CD14-positive monocyte (primary cell): ENCODE results near the gene VPS52. TPM values are rescaled to one million over a fixed set of nuclear protein-coding genes. Genes with fewer than 3 reads are reported as not detected.

Experiments used
- DNase-seq, 3 donors: peaks; one replicate each; pipeline ENCODE4 v3.0.0-alpha.2; 2011 to 2022
- H2AFZ ChIP-seq: 2 replicates; pipeline ENCODE4 v1.6.0; 2012; ENCODE audit warnings: mild to moderate bottlenecking, low read depth, low read length, inconsistent platforms; ENCODE audit not compliant: insufficient read depth, poor library complexity, severe bottlenecking
- H3K27ac ChIP-seq, 2 donors: 1 replicate in 1 of 2; 2 replicates in 1 of 2; pipeline ENCODE4 v1.5.1; 2012 to 2013; ENCODE audit warnings: low read length in 2 of 2, control low read depth in 1 of 2, inconsistent platforms in 1 of 2, low read depth in 1 of 2, mild to moderate bottlenecking in 1 of 2
- H3K27me3 ChIP-seq, 2 donors: one replicate each; pipeline versions ENCODE4 v1.6.0 to v1.6.1; 2011 to 2013; ENCODE audit warnings: low read length in 2 of 2; ENCODE audit not compliant: control insufficient read depth in 2 of 2, insufficient read depth in 2 of 2
- H3K36me3 ChIP-seq, 2 donors: replicated peaks in 1 of 2; 1 replicate in 1 of 2; 2 replicates in 1 of 2; pipeline versions ENCODE4 v1.5.1 to v1.6.1; 2012 to 2013; ENCODE audit warnings: low read length in 2 of 2, control low read depth in 1 of 2, inconsistent platforms in 1 of 2, mild to moderate bottlenecking in 1 of 2; ENCODE audit not compliant: insufficient read depth in 2 of 2, control insufficient read depth in 1 of 2
- H3K4me1 ChIP-seq, 2 donors: 1 replicate in 1 of 2; 2 replicates in 1 of 2; pipeline versions ENCODE4 v1.5.1 to v1.6.1; 2012 to 2013; ENCODE audit warnings: low read length in 2 of 2, control low read depth in 1 of 2, inconsistent platforms in 1 of 2, mild to moderate bottlenecking in 1 of 2, moderate library complexity in 1 of 2; ENCODE audit not compliant: insufficient read depth in 2 of 2, control insufficient read depth in 1 of 2
- H3K4me2 ChIP-seq: replicated peaks from 2 replicates; pipeline ENCODE3; 2012; ENCODE audit warnings: low read length, moderate library complexity, mild to moderate bottlenecking; ENCODE audit not compliant: poor library complexity, severe bottlenecking; ENCODE audit errors: extremely low read depth
- H3K4me3 ChIP-seq, 3 experiments: fragments of 200-600 bp in 1 of 3; sonication (generic) in 1 of 3; replicated peaks in 1 of 3; 1 replicate in 2 of 3; 2 replicates in 1 of 3; pipeline ENCODE4 v1.5.1; 2011 to 2013; ENCODE audit warnings: low read length in 3 of 3, mild to moderate bottlenecking in 3 of 3, control low read depth in 2 of 3, low read depth in 2 of 3, inconsistent platforms in 1 of 3, moderate library complexity in 1 of 3
- H3K79me2 ChIP-seq: 2 replicates; pipeline ENCODE4 v1.6.0; 2012; ENCODE audit warnings: mild to moderate bottlenecking, control low read depth, inconsistent platforms, low read length, moderate library complexity; ENCODE audit not compliant: insufficient read depth
- H3K9ac ChIP-seq: 2 replicates; pipeline ENCODE4 v1.6.0; 2017; ENCODE audit warnings: low read length, mild to moderate bottlenecking; ENCODE audit not compliant: insufficient read depth, poor library complexity, severe bottlenecking
- H3K9me3 ChIP-seq, 2 donors: replicated peaks in 1 of 2; 1 replicate in 1 of 2; 2 replicates in 1 of 2; pipeline versions ENCODE4 v1.5.1 to v1.6.1; 2012 to 2013; ENCODE audit warnings: low read length in 2 of 2, control low read depth in 1 of 2; ENCODE audit not compliant: control insufficient read depth in 1 of 2, insufficient read depth in 1 of 2
- H4K20me1 ChIP-seq: 2 replicates; pipeline ENCODE4 v1.6.0; 2012; ENCODE audit warnings: mild to moderate bottlenecking, low read length, control low read depth, moderate library complexity; ENCODE audit not compliant: insufficient read depth
- H3K27ac Mint-ChIP-seq, 7 donors: one replicate each; pipeline ENCODE4 v1.8.0; 2020; ENCODE audit warnings: mild to moderate bottlenecking in 7 of 7, mixed read lengths in 7 of 7, moderate library complexity in 6 of 7, inconsistent platforms in 2 of 7
- H3K27me3 Mint-ChIP-seq, 3 donors: one replicate each; pipeline ENCODE4 v1.8.0; 2021 to 2022; ENCODE audit warnings: low read depth in 3 of 3, mild to moderate bottlenecking in 3 of 3, mixed read lengths in 3 of 3, moderate library complexity in 3 of 3, inconsistent platforms in 1 of 3
- H3K36me3 Mint-ChIP-seq, 2 donors: one replicate each; pipeline ENCODE4 v1.8.0; 2020; ENCODE audit warnings: mixed read lengths in 2 of 2, inconsistent platforms in 1 of 2, mild to moderate bottlenecking in 1 of 2
- H3K4me1 Mint-ChIP-seq: one replicate; pipeline ENCODE4 v1.8.0; 2020; ENCODE audit warnings: mild to moderate bottlenecking, mixed read lengths
- H3K4me3 Mint-ChIP-seq, 2 donors: one replicate each; pipeline ENCODE4 v1.8.0; 2020; ENCODE audit warnings: mild to moderate bottlenecking in 2 of 2, mixed read lengths in 2 of 2, moderate library complexity in 1 of 2
- H3K9me3 Mint-ChIP-seq, 7 donors: one replicate each; pipeline ENCODE4 v1.8.0; 2020 to 2022; ENCODE audit warnings: mixed read lengths in 7 of 7, mild to moderate bottlenecking in 6 of 7, moderate library complexity in 6 of 7, inconsistent platforms in 2 of 7
- CTCF ChIP-seq: fragments of 200-600 bp; IDR thresholded peaks from one replicate; pipeline ENCODE4 v1.8.0; 2022; ENCODE audit warnings: antibody characterized with exemption, mild to moderate bottlenecking
- WGBS: methylation state at CpG from one replicate; pipeline ENCODE4 v1.1.5; 2013; ENCODE audit warnings: missing lambda C conversion rate; ENCODE audit not compliant: insufficient coverage; 5-methylcytosine and 5-hydroxymethylcytosine counted together
- intact Hi-C, 2 donors: fragments of 100-400 bp; cut with micrococcal nuclease; formaldehyde crosslinking; loops; one replicate each; pipeline versions ENCODE4 v1.15.0 to v1.15.1; 2023
- polyA plus RNA-seq, 3 donors: library from polyadenylated mRNA; depleted of rRNA in 1 of 3; unstranded in 2 of 3; stranded (reverse) in 1 of 3; fragments of 300-500 nt in 2 of 3; fragments of >200 nt in 1 of 3; fragmentation: Illumina TruSeq in 2 of 3; gene quantifications; 1 replicate in 2 of 3; 2 replicates in 1 of 3; pipeline ENCODE4 v1.2.3, GENCODE V29; 2012 to 2021

The VPS52 gene
- polyA plus RNA-seq, 3 donors = 11.0 to 150 (median 14.5) TPM

- Mint-ChIP-seq H3K27ac (no peak overlapping the region), H3K9me3 (no peaks in the 10 kb centered on the region)
- H2AFZ ChIP-seq = no peak overlapping the region
Observed at GRCh38 chr6:33252759-33253158, 18.9 kb downstream of the VPS52 start.

GRCh38 chr6:33251395-33252012, 20.2 kb downstream of the VPS52 start:
- intact Hi-C loops = no loop called here

More at GRCh38 chr6:33252759-33253158, 18.9 kb downstream of the VPS52 start:
- H3K36me3 ChIP-seq = peaks cover 19 to 29% of the 10 kb centered on the region in 2 donors
- H3K9ac ChIP-seq = no peak overlapping the region
- Mint-ChIP-seq H3K27me3 (peaks cover under 1 to 3% (median 2%) of the 10 kb centered on the region in 3 donors), H3K36me3 (peaks cover 23 to 36% of the 10 kb centered on the region in 2 donors), H3K4me3 (no peak overlapping the region), H3K4me1 (peaks cover 31% of the 10 kb centered on the region)
- no peak for TF ChIP-seq CTCF
- H3K4me2 ChIP-seq = no peak overlapping the region
- H3K27ac ChIP-seq = no peak overlapping the region
- peaks cover 4% of the 10 kb centered on the region for H3K79me2 ChIP-seq
- H3K4me1 ChIP-seq = peaks cover 23 to 28% of the 10 kb centered on the region in 2 donors
- DNase-seq = no peak
- no peak overlapping the region for H3K4me3 ChIP-seq
- H4K20me1 ChIP-seq = no peaks in the 10 kb centered on the region
- no peaks in the 10 kb centered on the region for H3K9me3 ChIP-seq
- intact Hi-C loops = no loop called here
- no peaks in the 10 kb centered on the region for H3K27me3 ChIP-seq

More at GRCh38 chr6:33251395-33252012, 20.2 kb downstream of the VPS52 start:
- H3K27me3 Mint-ChIP-seq = peaks cover 4 to 8% (median 6%) of the 10 kb centered on the region in 3 donors
- Histone ChIP-seq H3K9me3 (no peaks in the 10 kb centered on the region), H3K36me3 (peaks cover 13 to 21% of the 10 kb centered on the region in 2 donors), H3K79me2 (peaks cover 4% of the 10 kb centered on the region), H3K4me2 (no peak overlapping the region), H4K20me1 (no peaks in the 10 kb centered on the region), H3K4me3 (no peak overlapping the region), H2AFZ (no peak overlapping the region), H3K4me1 (peaks cover 24 to 29% of the 10 kb centered on the region in 2 donors), H3K9ac (no peak overlapping the region), H3K27ac (no peak overlapping the region), H3K27me3 (no peaks in the 10 kb centered on the region)
- no peaks in the 10 kb centered on the region for H3K9me3 Mint-ChIP-seq
- peaks cover 21 to 28% of the 10 kb centered on the region in 2 donors for H3K36me3 Mint-ChIP-seq
- TF ChIP-seq CTCF = no peak
- peak overlapping the region in 1 of 2 donors; percentile 46 for H3K4me3 Mint-ChIP-seq
- DNase-seq = no peak
- H3K4me1 Mint-ChIP-seq = peaks cover 32% of the 10 kb centered on the region
- 87% methylated on average over 6 of the region's 6 CpGs for WGBS
- H3K27ac Mint-ChIP-seq = peak overlapping the region in 2 of 7 donors; percentile 45 to 47
